PC-3 (cell line): Measurements from ENCODE around the gene USP32.

Experiments
- CTCF ChIP-seq: fragments of 300-600 bp; sonication (generic); conservative IDR thresholded peaks from 2 replicates; pipeline ENCODE4 v1.5.1; 2017; ENCODE audit warnings: antibody characterized with exemption, low read depth, mild to moderate bottlenecking, low read length
- EZH2 ChIP-seq: fragments of 300-600 bp; sonication (generic); IDR thresholded peaks from one replicate; pipeline ENCODE4 v1.6.1; 2017; ENCODE audit warnings: antibody characterized with exemption, mild to moderate bottlenecking, low read length; ENCODE audit not compliant: unreplicated experiment

DNA sequence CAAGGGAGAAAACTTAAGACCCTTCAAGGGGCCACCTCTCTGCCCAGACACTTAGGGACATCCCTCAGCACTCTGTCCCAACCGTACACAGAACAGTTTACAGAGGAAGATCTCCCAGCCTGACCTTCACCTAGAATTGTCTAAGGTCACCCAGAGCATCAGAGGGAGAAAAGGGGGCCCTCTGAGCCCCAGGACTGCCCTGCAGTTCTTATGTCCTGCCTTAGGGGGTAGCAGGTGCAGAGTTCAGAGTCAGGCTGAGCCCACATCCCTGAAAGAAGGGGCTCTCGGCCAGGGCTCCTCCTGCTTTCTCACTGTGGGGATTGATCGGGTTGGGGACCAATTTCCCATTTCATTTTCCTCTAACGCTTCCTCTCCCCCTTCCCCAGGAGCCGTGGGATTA is 226.7 kb downstream of the USP32 start:
- TF ChIP-seq CTCF, result no peak
- TF ChIP-seq EZH2, result no peak
